Testis (tissue), 3 donors: ENCODE data around the gene DDX52. TPM values are rescaled to one million over a fixed set of nuclear protein-coding genes. Genes with fewer than 3 reads are reported as not detected.
A peak's percentile ranks its signal among the peaks of the same experiment; 100 is the strongest.

Experiments used
- DNase-seq: peaks from one replicate; pipeline ENCODE4 v3.0.0-alpha.2; 2019
- H3K27ac ChIP-seq, 2 donors: fragments of 200-600 bp; sonication (generic); one replicate each; pipeline ENCODE4 v1.5.1; 2019
- H3K27me3 ChIP-seq: fragments of 200-600 bp; sonication (generic); one replicate; pipeline ENCODE4 v1.5.1; 2019
- H3K36me3 ChIP-seq: fragments of 200-600 bp; sonication (generic); one replicate; pipeline ENCODE4 v1.5.1; 2017; ENCODE audit warnings: low read depth; ENCODE audit errors: missing control alignments
- H3K4me1 ChIP-seq: fragments of 200-600 bp; sonication (generic); one replicate; pipeline ENCODE4 v1.5.1; 2019
- H3K4me3 ChIP-seq, 2 donors: fragments of 200-600 bp; sonication (generic); one replicate each; pipeline ENCODE4 v1.5.1; 2017 to 2019
- H3K9me3 ChIP-seq: fragments of 200-600 bp; sonication (generic); one replicate; pipeline ENCODE4 v1.5.1; 2017
- POLR2A ChIP-seq: fragments of 450-650 bp; IDR thresholded peaks from one replicate; pipeline ENCODE4 v1.6.1; 2017; ENCODE audit warnings: antibody characterized with exemption, mild to moderate bottlenecking, moderate library complexity
- WGBS, 2 donors: methylation state at CpG; one replicate each; pipeline ENCODE4 v1.1.5; 2018; 5-methylcytosine and 5-hydroxymethylcytosine counted together
- intact Hi-C: fragments of 100-400 bp; cut with DNase I; formaldehyde crosslinking; loops from one replicate; pipeline ENCODE4 v1.15.1; 2023; ENCODE audit warnings: low total_unique reads
- polyA plus RNA-seq: library from polyadenylated mRNA; stranded (reverse); fragments of 350-450 nt; fragmentation: Illumina TruSeq; extraction: RNeasy Lipid Tissue Mini Kit (QIAGEN cat#74804); gene quantifications from one replicate; pipeline ENCODE4 v1.2.3, GENCODE V29; 2014; ENCODE audit warnings: low read depth, low replicate concordance; ENCODE audit not compliant: insufficient read depth
- total RNA-seq, 2 donors: library from RNA; depleted of rRNA; stranded (reverse); fragments of >200 nt; gene quantifications; one replicate each; pipeline ENCODE4 v1.2.3, GENCODE V29; 2016
- TF ChIP-seq, protein P1 (sequence below), 3 experiments: fragments of 450-650 bp in 2 of 3; fragments of 200-600 bp in 1 of 3; sonication (generic) in 1 of 3; IDR thresholded peaks; one replicate each; pipeline ENCODE4 v1.5.1; 2016 to 2019; ENCODE audit warnings: antibody characterized with exemption in 3 of 3, mild to moderate bottlenecking in 2 of 3, moderate library complexity in 1 of 3

Gene DDX52
- total and polyA plus RNA-seq, 3 donors from 2014 or later, result 14.0 to 31.7 (median 25.5) TPM

DNA sequence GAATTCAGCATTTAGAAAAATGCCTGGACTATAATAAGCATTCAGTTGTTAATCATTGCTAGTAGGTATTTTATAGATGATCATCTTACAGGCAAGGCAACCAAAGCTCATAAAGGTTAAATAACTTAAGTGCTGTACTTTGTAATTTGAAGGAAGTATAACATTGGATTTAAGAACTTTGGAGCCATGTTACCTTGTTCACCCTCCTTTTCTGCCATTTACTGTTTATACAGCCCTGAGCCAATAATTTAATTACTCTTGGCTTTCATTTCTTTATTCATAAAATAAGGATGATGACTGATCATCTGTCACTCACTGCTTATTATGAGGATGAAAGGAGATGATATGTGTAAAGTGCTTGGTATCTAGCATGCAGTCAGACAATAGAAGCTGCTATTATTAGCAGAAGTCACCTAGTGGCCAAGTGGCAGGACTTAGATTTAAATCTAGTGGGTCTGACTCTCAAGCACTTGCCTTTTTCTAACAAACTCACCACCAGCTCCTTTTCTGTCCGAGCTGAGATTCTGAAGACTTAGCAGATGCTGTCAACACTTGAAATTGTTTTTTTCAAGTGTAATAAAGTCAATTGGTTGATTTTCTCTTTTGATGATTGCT is 18.3 kb upstream of the DDX52 start:
- no peaks in the 10 kb centered on the region for H3K4me1 ChIP-seq
- H3K9me3 ChIP-seq, result no peaks in the 10 kb centered on the region
- no peak for TF ChIP-seq POLR2A
- TF ChIP-seq, protein P1, sequence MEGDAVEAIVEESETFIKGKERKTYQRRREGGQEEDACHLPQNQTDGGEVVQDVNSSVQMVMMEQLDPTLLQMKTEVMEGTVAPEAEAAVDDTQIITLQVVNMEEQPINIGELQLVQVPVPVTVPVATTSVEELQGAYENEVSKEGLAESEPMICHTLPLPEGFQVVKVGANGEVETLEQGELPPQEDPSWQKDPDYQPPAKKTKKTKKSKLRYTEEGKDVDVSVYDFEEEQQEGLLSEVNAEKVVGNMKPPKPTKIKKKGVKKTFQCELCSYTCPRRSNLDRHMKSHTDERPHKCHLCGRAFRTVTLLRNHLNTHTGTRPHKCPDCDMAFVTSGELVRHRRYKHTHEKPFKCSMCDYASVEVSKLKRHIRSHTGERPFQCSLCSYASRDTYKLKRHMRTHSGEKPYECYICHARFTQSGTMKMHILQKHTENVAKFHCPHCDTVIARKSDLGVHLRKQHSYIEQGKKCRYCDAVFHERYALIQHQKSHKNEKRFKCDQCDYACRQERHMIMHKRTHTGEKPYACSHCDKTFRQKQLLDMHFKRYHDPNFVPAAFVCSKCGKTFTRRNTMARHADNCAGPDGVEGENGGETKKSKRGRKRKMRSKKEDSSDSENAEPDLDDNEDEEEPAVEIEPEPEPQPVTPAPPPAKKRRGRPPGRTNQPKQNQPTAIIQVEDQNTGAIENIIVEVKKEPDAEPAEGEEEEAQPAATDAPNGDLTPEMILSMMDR (IDR thresholded peaks at IDR 0.05), result no peak
- DNase-seq, result no peak
- no peaks in the 10 kb centered on the region for H3K27me3 ChIP-seq
- WGBS, 2 donors, result 61 to 70% methylated on average over 1 of the region's 1 CpG
- no peaks in the 10 kb centered on the region for H3K36me3 ChIP-seq
- H3K4me3 ChIP-seq, result no peak overlapping the region
- H3K27ac ChIP-seq, result no peak overlapping the region
- intact Hi-C loops, result no loop called here

DNA sequence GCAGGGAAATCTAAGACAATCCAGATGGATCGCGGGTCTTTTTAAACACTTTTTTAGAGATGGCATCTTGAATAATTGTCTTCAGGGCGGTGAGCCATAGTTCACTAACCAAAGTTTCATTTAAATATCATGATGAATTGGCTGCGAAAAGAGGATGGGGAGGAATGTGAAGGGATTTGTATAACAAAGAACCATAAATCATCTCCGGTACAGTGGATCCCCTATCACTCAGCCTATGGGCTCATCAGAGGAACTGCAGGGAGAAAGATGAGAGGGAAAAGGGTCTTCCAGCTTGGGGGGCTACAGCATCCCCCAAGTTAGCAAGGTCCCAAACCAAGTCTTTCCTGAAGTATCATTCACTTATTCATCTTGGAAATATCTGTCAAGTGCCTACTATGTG is 16.7 kb upstream of the DDX52 start:
- H3K27ac ChIP-seq, result no peak overlapping the region
- TF ChIP-seq POLR2A, result no peak
- TF ChIP-seq, protein P1 (IDR thresholded peaks at IDR 0.05), result no peak
- no peak overlapping the region for H3K4me3 ChIP-seq
- no peak for DNase-seq
- no peaks in the 10 kb centered on the region for H3K9me3 ChIP-seq
- H3K27me3 ChIP-seq, result no peaks in the 10 kb centered on the region
- intact Hi-C loops, result no loop called here
- no peaks in the 10 kb centered on the region for H3K36me3 ChIP-seq
- WGBS, 2 donors, result 71 to 75% methylated on average over 5 of the region's 5 CpGs
- H3K4me1 ChIP-seq, result no peaks in the 10 kb centered on the region

DNA sequence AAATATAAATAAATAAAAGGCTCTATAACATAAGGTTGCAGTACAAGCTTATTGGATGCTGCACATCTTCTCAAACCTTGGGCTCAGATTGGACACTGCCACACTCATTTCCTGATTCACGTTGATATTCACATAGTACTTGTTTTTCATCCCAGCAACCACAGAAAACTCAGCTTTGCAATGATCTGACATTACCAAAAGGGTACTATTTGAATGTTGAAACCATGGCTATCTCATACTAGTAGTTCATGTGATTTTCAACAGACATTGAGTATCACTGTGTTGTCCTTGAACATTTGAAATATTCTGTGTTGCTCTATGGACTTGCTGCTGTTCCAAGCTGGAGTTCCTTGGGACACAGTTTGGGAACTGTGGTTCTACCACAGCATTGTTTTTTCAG is 14.0 kb upstream of the DDX52 start:
- 77 to 85% methylated on average over 1 of the region's 1 CpG for WGBS, 2 donors
- no peaks in the 10 kb centered on the region for H3K36me3 ChIP-seq
- H3K4me1 ChIP-seq, result no peaks in the 10 kb centered on the region
- TF ChIP-seq, protein P1 (IDR thresholded peaks at IDR 0.05), result no peak
- no peak for TF ChIP-seq POLR2A
- intact Hi-C loops, result no loop called here
- no peak overlapping the region for H3K4me3 ChIP-seq
- no peaks in the 10 kb centered on the region for H3K27me3 ChIP-seq
- no peaks in the 10 kb centered on the region for H3K9me3 ChIP-seq
- H3K27ac ChIP-seq, result no peak overlapping the region
- DNase-seq, result no peak

DNA sequence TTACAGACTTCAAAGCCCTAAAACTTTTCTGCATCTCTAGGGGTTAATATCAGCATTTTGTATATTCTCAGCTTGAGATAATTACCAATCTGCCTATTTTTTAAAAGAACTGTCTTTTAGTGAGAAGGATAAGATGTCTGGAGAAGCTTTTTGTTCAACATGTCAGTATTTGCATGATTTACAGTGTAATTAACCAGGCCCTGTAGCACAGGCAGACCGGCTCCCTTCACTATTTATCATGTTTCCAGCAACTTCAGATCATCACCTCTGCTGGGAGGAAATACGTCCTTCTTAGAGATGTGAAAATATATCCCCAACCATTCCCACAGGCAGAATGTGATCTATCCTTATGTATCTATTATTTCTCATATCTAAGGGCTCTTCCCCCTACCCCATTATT is 8.6 kb upstream of the DDX52 start:
- Histone ChIP-seq H3K4me1 (no peaks in the 10 kb centered on the region), H3K4me3 (no peak overlapping the region), H3K27ac (no peak overlapping the region), H3K27me3 (no peaks in the 10 kb centered on the region), H3K36me3 (no peaks in the 10 kb centered on the region), H3K9me3 (no peaks in the 10 kb centered on the region)
- intact Hi-C loops, result no loop called here
- TF ChIP-seq, protein P1 (IDR thresholded peaks at IDR 0.05), result no peak
- no peak for TF ChIP-seq POLR2A
- WGBS, 2 donors, result 70 to 74% methylated on average over 2 of the region's 2 CpGs
- DNase-seq, result no peak

DNA sequence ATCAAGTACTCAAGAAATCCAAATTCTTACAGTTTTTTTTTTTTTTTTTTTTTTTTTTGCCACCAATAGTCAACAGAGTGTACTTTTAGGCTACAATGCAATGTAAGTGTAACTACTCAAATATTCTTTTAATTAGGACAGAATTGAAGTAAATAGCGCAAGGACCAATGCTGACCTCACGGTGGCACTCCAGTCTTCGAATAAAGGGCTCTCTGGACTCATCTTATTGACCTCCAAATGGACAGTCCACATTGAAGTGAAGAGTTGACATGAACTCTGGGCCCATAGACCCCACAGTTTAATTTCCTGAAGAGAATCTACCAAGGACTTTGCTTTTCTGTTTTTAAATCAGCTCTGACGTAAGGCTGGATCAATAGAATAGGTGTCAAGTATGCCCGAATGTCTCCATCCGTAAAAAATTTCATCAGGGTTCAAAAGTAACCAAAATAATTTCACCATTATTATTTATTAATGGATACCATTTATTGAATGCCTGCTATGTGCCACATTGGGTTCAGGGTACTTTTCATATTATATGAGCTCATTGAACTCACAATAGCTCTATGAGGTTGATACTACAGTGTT is 7.3 kb upstream of the DDX52 start:
- H3K27me3 ChIP-seq, result no peaks in the 10 kb centered on the region
- no peaks in the 10 kb centered on the region for H3K9me3 ChIP-seq
- WGBS, 2 donors, result 62 to 67% methylated on average over 6 of the region's 6 CpGs
- intact Hi-C loops, result no loop called here
- TF ChIP-seq, protein P1 (IDR thresholded peaks at IDR 0.05), result no peak
- no peak for TF ChIP-seq POLR2A
- H3K36me3 ChIP-seq, result no peaks in the 10 kb centered on the region
- H3K27ac ChIP-seq, result no peak overlapping the region
- DNase-seq, result peak; percentile 56
- no peaks in the 10 kb centered on the region for H3K4me1 ChIP-seq
- H3K4me3 ChIP-seq, result no peak overlapping the region
